Activated naive CD4-positive, alpha-beta T cell treated with anti-CD3 and anti-CD28 coated beads, Interleukin-2, amount 50 U/mL, for 24 hours (primary cell): ENCODE data around the gene ACP4.

ENCODE experiments used
- H3K27ac Mint-ChIP-seq: one replicate; pipeline ENCODE4 v1.8.0; 2021; ENCODE audit warnings: mild to moderate bottlenecking, mixed read lengths
- H3K27me3 Mint-ChIP-seq: one replicate; pipeline ENCODE4 v1.8.0; 2021; ENCODE audit warnings: mixed read lengths
- H3K36me3 Mint-ChIP-seq: one replicate; pipeline ENCODE4 v1.8.0; 2021; ENCODE audit warnings: mixed read lengths
- H3K4me1 Mint-ChIP-seq: one replicate; pipeline ENCODE4 v1.8.0; 2021; ENCODE audit warnings: mixed read lengths
- H3K4me3 Mint-ChIP-seq: one replicate; pipeline ENCODE4 v1.8.0; 2021; ENCODE audit warnings: mild to moderate bottlenecking, mixed read lengths
- H3K9me3 Mint-ChIP-seq: one replicate; pipeline ENCODE4 v1.8.0; 2021; ENCODE audit warnings: mixed read lengths

Gene ACP4

GRCh38 chr19:50791594-50792271 lies 1.5 kb downstream of the ACP4 start:
- Mint-ChIP-seq H3K4me3 (no peak overlapping the region), H3K27ac (no peak overlapping the region), H3K27me3 (no peaks in the 10 kb centered on the region), H3K36me3 (no peaks in the 10 kb centered on the region), H3K4me1 (peaks cover 5% of the 10 kb centered on the region), H3K9me3 (no peaks in the 10 kb centered on the region)

DNA sequence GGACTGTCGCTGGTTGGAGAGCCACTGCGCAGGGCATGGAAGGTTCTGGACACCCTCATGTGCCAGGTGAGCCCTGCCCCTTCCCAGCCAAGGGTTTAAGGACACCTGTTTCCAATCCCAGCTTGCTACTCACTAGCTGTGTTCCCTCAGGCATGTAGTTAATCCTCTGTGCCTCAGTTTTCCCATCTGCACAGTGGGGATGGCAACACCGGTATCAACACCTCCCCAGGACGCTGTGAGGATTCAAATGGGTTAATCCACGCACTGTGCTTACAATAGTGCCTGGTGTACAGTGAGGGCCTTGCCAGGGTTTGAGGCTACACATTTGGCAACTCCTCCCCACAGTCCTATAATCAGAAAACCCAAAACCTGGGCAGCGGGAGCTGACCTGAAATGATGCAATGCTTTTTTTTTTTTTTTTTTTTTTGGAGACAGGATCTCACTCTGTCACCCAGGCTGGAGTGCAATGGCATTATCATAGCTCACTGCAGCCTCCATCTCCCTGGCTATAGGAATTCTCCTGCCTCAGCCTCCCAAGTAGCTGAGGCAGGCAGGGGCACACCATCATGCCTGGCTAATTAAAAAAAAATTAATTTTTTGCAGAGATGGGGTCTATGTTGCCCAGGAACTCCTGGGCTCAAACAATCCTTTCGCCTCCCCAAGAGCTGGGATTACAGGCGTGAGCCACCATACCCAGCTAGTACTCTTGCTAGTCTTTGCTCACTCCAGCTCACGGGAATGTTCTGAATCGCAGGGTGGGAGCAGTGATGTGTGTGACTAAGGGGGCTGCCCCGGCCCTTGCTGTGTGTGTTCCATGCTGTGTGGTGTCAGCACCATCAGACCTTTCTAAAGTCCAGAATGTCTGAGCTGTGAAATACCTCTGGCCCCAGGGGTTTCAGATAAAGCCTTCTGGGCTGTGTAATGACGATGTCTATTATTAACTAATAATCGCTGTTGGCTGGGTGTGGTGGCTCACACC lies 2.3 kb downstream of the ACP4 start:
- Mint-ChIP-seq H3K36me3 (no peaks in the 10 kb centered on the region), H3K27ac (no peak overlapping the region), H3K9me3 (no peaks in the 10 kb centered on the region), H3K4me1 (peaks cover 5% of the 10 kb centered on the region), H3K27me3 (no peaks in the 10 kb centered on the region), H3K4me3 (no peak overlapping the region)

- no peak overlapping the region for H3K27ac Mint-ChIP-seq
- no peaks in the 10 kb centered on the region for H3K36me3 Mint-ChIP-seq
- H3K27me3 Mint-ChIP-seq = no peaks in the 10 kb centered on the region
- no peaks in the 10 kb centered on the region for H3K9me3 Mint-ChIP-seq
- peaks cover 5% of the 10 kb centered on the region for H3K4me1 Mint-ChIP-seq
- H3K4me3 Mint-ChIP-seq = peak overlapping the region; percentile 11
Observed at GRCh38 chr19:50793558-50794065, 3.4 kb downstream of the ACP4 start.

- peak overlapping the region; percentile 68 for H3K27ac Mint-ChIP-seq
- H3K4me3 Mint-ChIP-seq = no peak overlapping the region
- H3K9me3 Mint-ChIP-seq = no peaks in the 10 kb centered on the region
- H3K27me3 Mint-ChIP-seq = no peaks in the 10 kb centered on the region
- peaks cover 5% of the 10 kb centered on the region for H3K4me1 Mint-ChIP-seq
- H3K36me3 Mint-ChIP-seq = no peaks in the 10 kb centered on the region
Observed at GRCh38 chr19:50794074-50794875, 4.1 kb downstream of the ACP4 start.

GRCh38 chr19:50794876-50795663 lies 4.9 kb downstream of the ACP4 start:
- no peak overlapping the region for H3K4me3 Mint-ChIP-seq
- peaks cover 5% of the 10 kb centered on the region for H3K4me1 Mint-ChIP-seq
- H3K36me3 Mint-ChIP-seq = peaks cover 1% of the 10 kb centered on the region
- peak overlapping the region; percentile 51 for H3K27ac Mint-ChIP-seq
- H3K27me3 Mint-ChIP-seq = no peaks in the 10 kb centered on the region
- H3K9me3 Mint-ChIP-seq = no peaks in the 10 kb centered on the region

- Mint-ChIP-seq H3K4me3 (no peak overlapping the region), H3K4me1 (peaks cover 8% of the 10 kb centered on the region), H3K27ac (peak overlapping the region; percentile 51), H3K27me3 (no peaks in the 10 kb centered on the region), H3K9me3 (no peaks in the 10 kb centered on the region), H3K36me3 (peaks cover 4% of the 10 kb centered on the region)
Observed at GRCh38 chr19:50795664-50796073, 5.5 kb downstream of the ACP4 start.

GRCh38 chr19:50796128-50796633 lies 6.0 kb downstream of the ACP4 start:
- no peaks in the 10 kb centered on the region for H3K9me3 Mint-ChIP-seq
- H3K27me3 Mint-ChIP-seq = no peaks in the 10 kb centered on the region
- no peak overlapping the region for H3K27ac Mint-ChIP-seq
- peaks cover 8% of the 10 kb centered on the region for H3K36me3 Mint-ChIP-seq
- no peak overlapping the region for H3K4me3 Mint-ChIP-seq
- peaks cover 13% of the 10 kb centered on the region for H3K4me1 Mint-ChIP-seq

DNA sequence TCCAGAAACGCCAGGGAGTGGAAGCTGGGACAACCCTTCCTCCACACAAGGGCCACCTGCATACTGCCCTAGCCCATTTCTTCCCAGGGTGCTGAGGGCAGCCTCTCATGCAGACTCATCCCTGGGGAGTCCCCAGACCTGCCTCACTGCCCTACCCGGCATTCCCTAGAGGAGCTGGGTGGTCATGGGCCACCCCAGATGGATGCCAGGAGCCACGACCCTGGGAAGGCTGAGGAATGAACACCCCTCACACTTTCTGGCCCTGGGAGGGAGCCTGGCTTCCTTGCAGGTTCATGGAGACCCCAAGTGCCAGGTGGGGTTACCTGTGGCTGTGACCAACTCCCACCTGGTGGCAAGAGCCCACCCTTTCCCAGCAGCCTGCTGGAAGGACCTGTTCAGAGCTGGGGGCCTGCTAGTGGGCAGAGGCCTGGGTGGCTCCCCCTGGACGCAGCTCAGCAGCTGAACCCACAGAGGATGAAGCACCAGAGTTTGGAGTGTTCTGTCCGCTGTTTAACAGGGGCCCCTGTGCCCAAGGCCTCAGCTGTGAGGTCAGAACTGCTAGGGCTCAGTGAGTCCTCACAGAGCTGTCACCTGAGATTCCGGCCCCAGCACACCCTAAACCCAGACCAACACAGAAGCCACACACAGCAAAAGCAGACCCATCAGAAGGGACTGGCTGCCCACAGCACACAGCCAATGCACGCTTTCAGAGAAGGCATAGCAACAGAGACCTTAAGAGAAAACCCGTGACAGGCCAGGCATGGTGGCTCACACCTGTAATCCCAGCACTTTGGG lies 6.6 kb downstream of the ACP4 start:
- H3K27ac Mint-ChIP-seq = no peak overlapping the region
- H3K9me3 Mint-ChIP-seq = no peaks in the 10 kb centered on the region
- H3K36me3 Mint-ChIP-seq = peaks cover 9% of the 10 kb centered on the region

GRCh38 chr19:50797429-50797780 lies 7.2 kb downstream of the ACP4 start:
- no peaks in the 10 kb centered on the region for H3K9me3 Mint-ChIP-seq
- H3K27me3 Mint-ChIP-seq = no peaks in the 10 kb centered on the region
- H3K36me3 Mint-ChIP-seq = peaks cover 9% of the 10 kb centered on the region
- peaks cover 21% of the 10 kb centered on the region for H3K4me1 Mint-ChIP-seq
- H3K4me3 Mint-ChIP-seq = no peak overlapping the region
- no peak overlapping the region for H3K27ac Mint-ChIP-seq

More for the DNA sequence above, 6.6 kb downstream of the ACP4 start:
- Mint-ChIP-seq H3K27me3 (no peaks in the 10 kb centered on the region), H3K4me3 (no peak overlapping the region), H3K4me1 (peaks cover 16% of the 10 kb centered on the region)

DNA sequence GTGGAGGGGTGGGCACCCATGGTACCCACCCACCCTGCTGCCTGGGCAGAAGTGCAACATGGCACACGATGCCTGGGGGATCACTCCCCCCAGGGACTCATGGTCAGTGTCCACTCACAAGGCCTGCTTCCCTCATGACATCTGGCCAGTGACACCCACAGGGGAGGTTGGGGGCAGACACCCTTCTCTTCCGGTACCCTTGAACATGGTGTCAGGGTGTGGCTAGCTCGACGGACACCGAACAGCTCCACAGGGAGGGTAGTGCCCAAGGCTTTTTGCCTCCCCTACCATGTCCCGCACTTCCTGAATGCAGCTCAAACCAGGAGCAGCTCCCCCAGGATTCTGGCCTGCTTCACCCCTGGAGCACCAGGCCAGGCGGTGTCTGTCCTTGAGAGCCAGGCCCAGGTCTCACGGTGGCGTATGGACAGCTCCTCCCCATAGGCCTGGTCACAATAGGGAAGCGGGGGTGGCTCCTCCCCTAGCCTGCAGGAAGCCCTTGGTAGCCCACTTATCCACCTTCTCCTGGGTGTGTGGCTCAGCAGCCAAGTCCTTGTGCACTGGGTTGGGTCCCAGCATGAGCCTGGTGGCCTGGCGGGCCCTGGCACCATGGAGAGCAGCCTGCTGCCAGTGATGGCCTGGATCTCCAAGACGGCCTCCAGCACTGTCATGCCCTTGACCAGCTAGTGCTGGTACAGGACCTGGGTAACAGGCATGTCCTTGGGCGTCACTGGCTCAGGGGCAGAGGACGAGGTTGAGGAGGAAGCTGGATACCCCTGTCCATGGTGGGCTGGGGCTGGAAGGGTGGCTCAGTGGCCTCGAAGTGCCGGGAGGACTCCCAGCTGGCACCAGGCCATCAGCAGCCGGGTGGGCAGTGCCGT lies 7.8 kb downstream of the ACP4 start:
- Mint-ChIP-seq H3K27ac (no peak overlapping the region), H3K27me3 (no peaks in the 10 kb centered on the region), H3K4me1 (peaks cover 25% of the 10 kb centered on the region), H3K36me3 (peaks cover 13% of the 10 kb centered on the region), H3K9me3 (no peaks in the 10 kb centered on the region), H3K4me3 (no peak overlapping the region)

GRCh38 chr19:50798659-50799546 lies 8.7 kb downstream of the ACP4 start:
- Mint-ChIP-seq H3K9me3 (no peaks in the 10 kb centered on the region), H3K4me1 (peaks cover 26% of the 10 kb centered on the region), H3K27me3 (no peaks in the 10 kb centered on the region), H3K36me3 (peaks cover 19% of the 10 kb centered on the region), H3K27ac (no peak overlapping the region), H3K4me3 (no peak overlapping the region)

- peaks cover 23% of the 10 kb centered on the region for H3K36me3 Mint-ChIP-seq
- no peak overlapping the region for H3K4me3 Mint-ChIP-seq
- peaks cover 29% of the 10 kb centered on the region for H3K4me1 Mint-ChIP-seq
Observed at GRCh38 chr19:50799547-50799851, 9.3 kb downstream of the ACP4 start.

DNA sequence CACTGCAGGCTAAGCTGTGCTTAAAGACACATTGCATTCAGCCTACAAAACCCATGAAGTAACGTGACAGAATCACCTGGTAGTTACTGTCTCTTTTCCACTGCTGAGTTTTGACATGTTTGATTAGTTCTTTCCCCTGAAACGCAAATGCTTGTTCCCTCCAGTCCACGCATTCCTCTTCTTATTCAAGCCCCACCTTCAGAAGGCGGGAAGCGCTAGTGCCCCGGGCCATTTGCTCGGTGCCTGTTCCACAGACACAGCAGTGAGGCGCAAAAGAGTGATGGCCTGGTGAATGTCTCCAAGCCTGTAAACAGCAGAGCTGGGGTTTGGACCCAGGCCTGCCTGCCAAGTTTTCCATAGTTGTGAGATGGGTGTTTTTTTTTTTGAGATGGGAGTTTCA lies 10.9 kb downstream of the ACP4 start:
- no peak overlapping the region for H3K27ac Mint-ChIP-seq
- H3K4me3 Mint-ChIP-seq = peak overlapping the region; percentile 30
- H3K4me1 Mint-ChIP-seq = peaks cover 37% of the 10 kb centered on the region
- no peaks in the 10 kb centered on the region for H3K27me3 Mint-ChIP-seq
- peaks cover 23% of the 10 kb centered on the region for H3K36me3 Mint-ChIP-seq
- H3K9me3 Mint-ChIP-seq = no peaks in the 10 kb centered on the region

More at GRCh38 chr19:50799547-50799851, 9.3 kb downstream of the ACP4 start:
- Mint-ChIP-seq H3K27me3 (no peaks in the 10 kb centered on the region), H3K27ac (no peak overlapping the region), H3K9me3 (no peaks in the 10 kb centered on the region)
